ENCODE measurements around the gene CHCHD4. TPM values are rescaled to one million over a fixed set of nuclear protein-coding genes. Genes with fewer than 3 reads are reported as not detected.
A peak's percentile ranks its signal among the peaks of the same experiment; 100 is the strongest.

Gene CHCHD4
- total RNA-seq, 1 donor from 2014 or later: 12.0 TPM

DNA sequence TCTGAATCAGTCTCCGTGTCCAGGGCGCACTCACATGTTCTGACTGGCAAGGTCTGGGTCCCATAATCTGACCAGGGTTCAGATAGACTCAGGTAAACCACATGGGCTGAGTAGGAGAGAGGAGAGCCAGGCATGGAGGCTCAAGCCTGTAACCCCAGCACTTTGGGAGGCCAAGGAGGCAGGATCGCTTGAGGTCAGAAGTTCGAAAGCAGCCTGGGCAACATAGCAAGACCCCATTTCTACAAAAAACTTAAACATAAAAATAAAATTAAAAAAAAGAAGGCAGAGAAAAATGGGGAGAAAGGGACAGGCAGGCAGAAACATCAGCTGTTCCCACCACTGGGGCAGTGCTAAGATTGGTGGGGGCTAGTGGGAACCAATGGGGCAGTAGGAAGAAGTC, 5.6 kb upstream of the CHCHD4 start:
- ATAC-seq (no peak), DNase-seq (no peak)
- Histone ChIP-seq H3K27ac (no peak overlapping the region), H3K27me3 (no peaks in the 10 kb centered on the region), H3K4me3 (no peak overlapping the region), H3K36me3 (peaks cover 60% of the 10 kb centered on the region), H3K4me1 (peaks cover 18% of the 10 kb centered on the region), H3K9me3 (no peaks in the 10 kb centered on the region)
- TF ChIP-seq CTCF (IDR thresholded peaks at IDR 0.05): no peak
- intact Hi-C loops (cut with DNase I): no loop called here

DNA sequence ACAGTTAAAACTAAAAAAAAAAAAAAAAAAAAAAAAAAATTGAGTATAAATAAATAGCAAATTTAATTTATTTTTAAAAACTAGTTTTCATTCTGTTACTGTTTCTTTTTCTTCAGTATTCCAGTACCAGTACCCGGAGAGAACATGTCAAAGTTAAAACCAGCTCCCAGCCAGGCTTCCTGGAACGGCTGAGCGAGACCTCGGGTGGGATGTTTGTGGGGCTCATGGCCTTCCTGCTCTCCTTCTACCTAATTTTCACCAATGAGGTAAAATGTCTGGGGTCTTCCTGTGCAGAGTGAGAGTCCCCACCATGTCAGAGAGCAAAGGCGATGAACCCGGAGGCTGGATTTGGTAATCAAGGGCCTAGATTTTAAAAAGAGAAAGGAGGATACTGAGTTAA, 4.6 kb upstream of the CHCHD4 start:
- H3K27ac ChIP-seq: no peak overlapping the region
- no peak for ATAC-seq
- no peak for TF ChIP-seq CTCF (IDR thresholded peaks at IDR 0.05)
- H3K4me3 ChIP-seq: no peak overlapping the region
- DNase-seq: no peak
- intact Hi-C loops (cut with DNase I): loop anchor here (10.0 kb wide), 1 partner anchor 234 kb away; no protein-coding TSS in a partner anchor
- H3K27me3 ChIP-seq: no peaks in the 10 kb centered on the region
- H3K4me1 ChIP-seq: peaks cover 18% of the 10 kb centered on the region
- peaks cover 51% of the 10 kb centered on the region for H3K36me3 ChIP-seq
- H3K9me3 ChIP-seq: no peaks in the 10 kb centered on the region

GRCh38 chr3:14128724-14129123, 4.1 kb upstream of the CHCHD4 start:
- no peaks in the 10 kb centered on the region for H3K27me3 ChIP-seq
- intact Hi-C loops (cut with DNase I): loop anchor here (10.0 kb wide), 1 partner anchor 234 kb away; no protein-coding TSS in a partner anchor
- no peak overlapping the region for H3K27ac ChIP-seq
- no peak for ATAC-seq
- H3K36me3 ChIP-seq: peaks cover 45% of the 10 kb centered on the region
- no peak overlapping the region for H3K4me3 ChIP-seq
- TF ChIP-seq CTCF (IDR thresholded peaks at IDR 0.05): no peak
- DNase-seq: no peak
- H3K9me3 ChIP-seq: no peaks in the 10 kb centered on the region
- peaks cover 20% of the 10 kb centered on the region for H3K4me1 ChIP-seq

DNA sequence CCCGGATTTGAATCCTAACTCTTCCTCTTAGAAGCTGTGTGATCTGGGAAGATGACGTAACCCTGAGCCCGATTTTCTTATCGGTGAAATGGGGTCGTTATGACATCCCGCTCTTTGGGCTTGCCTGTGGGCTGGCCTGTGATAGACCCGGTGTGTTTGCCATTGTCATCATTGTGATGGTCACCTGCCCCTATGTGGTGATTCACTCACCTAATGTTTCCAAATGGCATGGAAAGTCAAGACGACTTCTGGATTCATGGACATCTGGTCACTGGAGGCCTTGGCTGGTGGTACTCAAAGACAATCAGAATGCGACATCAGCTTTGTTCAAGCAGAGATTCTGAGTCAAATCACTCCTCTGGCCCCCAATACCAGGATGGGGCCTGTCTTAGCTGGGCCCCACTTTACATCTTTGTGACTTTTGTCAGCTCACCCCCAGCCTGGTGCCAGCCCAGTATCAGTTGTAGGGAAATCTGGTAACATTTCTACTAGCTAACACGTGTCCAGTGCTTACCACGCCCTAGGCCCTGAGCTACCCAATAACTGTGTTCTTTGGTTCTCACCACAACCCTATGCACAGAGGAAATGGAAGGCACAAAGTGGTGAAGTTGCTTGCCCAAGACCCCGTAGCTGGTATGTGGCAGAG, 3.0 kb upstream of the CHCHD4 start:
- intact Hi-C loops (cut with DNase I): loop anchor here (10.0 kb wide), 1 partner anchor 233 kb away; no protein-coding TSS in a partner anchor
- no peak overlapping the region for H3K4me3 ChIP-seq
- H3K36me3 ChIP-seq: peaks cover 34% of the 10 kb centered on the region
- DNase-seq (no peak), ATAC-seq (no peak)
- no peaks in the 10 kb centered on the region for H3K27me3 ChIP-seq
- H3K27ac ChIP-seq: no peak overlapping the region
- H3K9me3 ChIP-seq: no peaks in the 10 kb centered on the region
- TF ChIP-seq CTCF (IDR thresholded peaks at IDR 0.05): no peak
- H3K4me1 ChIP-seq: peaks cover 30% of the 10 kb centered on the region

GRCh38 chr3:14126887-14127505, 2.3 kb upstream of the CHCHD4 start:
- H3K36me3 ChIP-seq: peaks cover 32% of the 10 kb centered on the region
- DNase-seq (no peak), ATAC-seq (no peak)
- no peak for TF ChIP-seq CTCF (IDR thresholded peaks at IDR 0.05)
- no peaks in the 10 kb centered on the region for H3K9me3 ChIP-seq
- peaks cover 30% of the 10 kb centered on the region for H3K4me1 ChIP-seq
- H3K27me3 ChIP-seq: no peaks in the 10 kb centered on the region
- intact Hi-C loops (cut with DNase I): loop anchor here (10.0 kb wide), 1 partner anchor 232 kb away; no protein-coding TSS in a partner anchor
- peak overlapping the region; percentile 96 for H3K4me3 ChIP-seq
- H3K27ac ChIP-seq: peak overlapping the region; percentile 98

All from upper lobe of right lung (tissue), 1 donor.